GM12878 (cell line): ENCODE measurements around the gene OR10G6. TPM values are rescaled to one million over a fixed set of nuclear protein-coding genes. Genes with fewer than 3 reads are reported as not detected.

Experiments
- ATAC-seq: fragments of 200-7000 bp; cut with Tn5 transposase; 3 replicates; pipeline ENCODE4 v1.9.1; 2020; ENCODE audit warnings: mild to moderate bottlenecking, moderate library complexity
- Bru-seq: library from RNA; stranded (reverse); fragments of 400-500 nt; gene quantifications from one replicate; lab custom pipeline; 2021; lab: Mats Ljungman, UMichigan
- BruChase-seq, 2 experiments: library from RNA; stranded (reverse); fragments of 400-500 nt; gene quantifications; one replicate each; lab custom pipeline; 2021; lab: Mats Ljungman, UMichigan
- BruUV-seq: library from RNA; stranded (reverse); fragments of 400-500 nt; replicated peaks from 2 replicates; lab custom pipeline; 2021; lab: Mats Ljungman, UMichigan
- CTCF ChIA-PET: fragments of 300-600 bp; sonication (Branson Sonifier 250); formaldehyde crosslinking; extraction: SDS; loops from one replicate; lab custom pipeline; 2021; ENCODE audit warnings: inconsistent platforms; lab: Yijun Ruan, JAX
- POLR2A ChIA-PET: fragments of 350-600 bp; formaldehyde crosslinking; extraction: SDS; loops from one replicate; lab custom pipeline; 2021; ENCODE audit warnings: inconsistent platforms; lab: Charles Lee
- RAD21 ChIA-PET: fragments of 300-600 bp; sonication (Branson Sonifier 250); formaldehyde crosslinking; loops from one replicate; lab custom pipeline; 2023; ENCODE audit warnings: antibody characterized with exemption; ENCODE audit not compliant: unreplicated experiment; lab: Charles Lee
- SMC1A ChIA-PET: fragments of 300-600 bp; sonication (Branson Sonifier 250); formaldehyde crosslinking; loops from one replicate; lab custom pipeline; 2023; ENCODE audit not compliant: unreplicated experiment, uncharacterized antibody; lab: Charles Lee
- DNase-seq: peaks from one replicate; pipeline ENCODE4 v3.0.0-alpha.2; 2011; ENCODE audit warnings: low read depth, low spot score
- FAIRE-seq: peaks from 3 replicates; lab custom pipeline; 2011; peaks lifted over from hg19 to GRCh38; lab: Jason Lieb, UNC
- H2AFZ ChIP-seq: 2 replicates; pipeline ENCODE4 v1.6.0; 2011; ENCODE audit warnings: low read depth, low read length, control low read depth; ENCODE audit not compliant: control insufficient read depth
- H3K27ac ChIP-seq: 2 replicates; pipeline ENCODE4 v1.5.1; 2011; ENCODE audit warnings: control low read depth; ENCODE audit not compliant: control insufficient read depth, insufficient read depth
- H3K27me3 ChIP-seq, 2 experiments: replicated peaks in 1 of 2; 2 replicates each; pipeline versions ENCODE4 v1.6.0 to v1.6.1; 2011; ENCODE audit warnings: low read length in 1 of 2; ENCODE audit not compliant: control insufficient read depth in 2 of 2, insufficient read depth in 2 of 2
- H3K36me3 ChIP-seq, 2 experiments: 2 replicates each; pipeline ENCODE4 v1.5.1; 2011; ENCODE audit warnings: low read length in 1 of 2; ENCODE audit not compliant: control insufficient read depth in 2 of 2, insufficient read depth in 2 of 2
- H3K4me1 ChIP-seq: 2 replicates; pipeline ENCODE4 v1.6.1; 2011; ENCODE audit warnings: mild to moderate bottlenecking, low read length, moderate library complexity, mixed read lengths; ENCODE audit not compliant: control insufficient read depth, insufficient read depth
- H3K4me2 ChIP-seq: 2 replicates; pipeline ENCODE4 v1.6.0; 2011; ENCODE audit warnings: control low read depth; ENCODE audit not compliant: control insufficient read depth, insufficient read depth
- H3K4me3 ChIP-seq: fragments of 200-600 bp; sonication (generic); 2 replicates; pipeline ENCODE4 v1.5.1; 2016
- H3K79me2 ChIP-seq: 2 replicates; pipeline ENCODE4 v1.6.0; 2011; ENCODE audit warnings: low read length; ENCODE audit not compliant: control insufficient read depth, insufficient read depth
- H3K9ac ChIP-seq: 2 replicates; pipeline ENCODE4 v1.8.0; 2011; ENCODE audit warnings: low read length, control low read depth, mixed read lengths; ENCODE audit not compliant: control insufficient read depth, insufficient read depth
- H3K9me3 ChIP-seq: replicated peaks from 3 replicates; pipeline ENCODE4 v1.5.1; 2011; ENCODE audit warnings: mild to moderate bottlenecking, low read length; ENCODE audit not compliant: control insufficient read depth, insufficient read depth
- H4K20me1 ChIP-seq: 2 replicates; pipeline ENCODE4 v1.6.0; 2011; ENCODE audit not compliant: control insufficient read depth, insufficient read depth
- CBFB ChIP-seq: IDR thresholded peaks from 2 replicates; pipeline ENCODE4 v1.6.1; 2016; ENCODE audit warnings: antibody characterized with exemption, low read depth
- CBX3 ChIP-seq: fragments of 200-600 bp; sonication (generic); IDR thresholded peaks from 2 replicates; pipeline ENCODE4 v1.6.1; 2016; ENCODE audit warnings: low read depth, borderline replicate concordance
- EGR1 ChIP-seq, 2 experiments: IDR thresholded peaks; 1 replicate in 1 of 2; 2 replicates in 1 of 2; pipeline ENCODE4 v1.6.1; 2011 to 2012; ENCODE audit warnings: low read depth in 2 of 2, low read length in 2 of 2, borderline replicate concordance in 1 of 2, mild to moderate bottlenecking in 1 of 2, moderate library complexity in 1 of 2
- ESRRA ChIP-seq: IDR thresholded peaks from 2 replicates; pipeline ENCODE4 v1.6.1; 2012; ENCODE audit warnings: mild to moderate bottlenecking, low read length, improper control_type of control experiment
- ETV6 ChIP-seq, 2 experiments: fragments of 450-650 bp in 1 of 2; IDR thresholded peaks in 1 of 2; conservative IDR thresholded peaks in 1 of 2; 2 replicates each; pipeline ENCODE4 v1.6.1; 2014; ENCODE audit warnings: antibody characterized with exemption in 1 of 2, borderline replicate concordance in 1 of 2, low read depth in 1 of 2, mild to moderate bottlenecking in 1 of 2, moderate library complexity in 1 of 2
- NBN ChIP-seq: fragments of 450-650 bp; IDR thresholded peaks from 2 replicates; pipeline ENCODE4 v1.6.1; 2016
- NFIC ChIP-seq: IDR thresholded peaks from 2 replicates; pipeline ENCODE4 v1.6.1; 2012; ENCODE audit warnings: low read depth, mild to moderate bottlenecking, inconsistent platforms, low read length, moderate library complexity
- NRF1 ChIP-seq: conservative IDR thresholded peaks from 2 replicates; pipeline ENCODE4 v1.6.1; 2011; ENCODE audit warnings: mild to moderate bottlenecking, low read depth, low read length, improper control_type of control experiment
- POLR2A ChIP-seq: IDR thresholded peaks from 2 replicates; pipeline ENCODE4 v1.6.1; 2011; ENCODE audit warnings: low read depth, mild to moderate bottlenecking, low read length
- POLR2AphosphoS5 ChIP-seq: IDR thresholded peaks from 2 replicates; pipeline ENCODE4 v1.6.1; 2011; ENCODE audit warnings: mild to moderate bottlenecking, low read length, inconsistent platforms
- RFX5 ChIP-seq: IDR thresholded peaks from 2 replicates; pipeline ENCODE4 v1.6.1; 2011; ENCODE audit warnings: low read depth, low read length, improper control_type of control experiment
- SREBF1 ChIP-seq: IDR thresholded peaks from 2 replicates; pipeline ENCODE4 v1.6.1; 2012; ENCODE audit warnings: mild to moderate bottlenecking, low read length
- SUPT20H ChIP-seq: IDR thresholded peaks from 2 replicates; pipeline ENCODE4 v1.6.1; 2011; ENCODE audit warnings: low read depth, mild to moderate bottlenecking, low read length, moderate library complexity, borderline replicate concordance; ENCODE audit not compliant: control insufficient read depth
- WRNIP1 ChIP-seq: IDR thresholded peaks from 2 replicates; pipeline ENCODE4 v1.6.1; 2011; ENCODE audit warnings: low read depth, low read length, improper control_type of control experiment, borderline replicate concordance
- YY1 ChIP-seq: IDR thresholded peaks from 2 replicates; pipeline ENCODE4 v1.6.1; 2011; ENCODE audit warnings: low read depth, mild to moderate bottlenecking, low read length
- WGBS: methylation state at CpG from one replicate; pipeline ENCODE4 v1.1.6; 2016; ENCODE audit warnings: low lambda C conversion rate; ENCODE audit not compliant: insufficient replicate concordance, insufficient coverage; ENCODE audit errors: missing lambda C conversion rate; 5-methylcytosine and 5-hydroxymethylcytosine counted together
- in situ Hi-C: fragments of 300-500 bp; cut with MboI; formaldehyde crosslinking; loops from 9 replicates; pipeline ENCODE4 v1.14.3; 2018; ENCODE audit warnings: mixed read lengths
- intact Hi-C: fragments of 100-400 bp; cut with micrococcal nuclease; formaldehyde crosslinking; loops from one replicate; pipeline ENCODE4 v1.14.2; 2022; ENCODE audit not compliant: unreplicated experiment
- long read RNA-seq, 2 experiments: library from polyadenylated mRNA; unstranded; transcript quantifications; one replicate each; pipeline ENCODE4 v2.0.0, GENCODE V29; 2019 to 2020
- polyA minus RNA-seq, 3 experiments: library from RNA; depleted of rRNA, polyadenylated mRNA; stranded (reverse); fragments of >200 nt; gene quantifications; 2 replicates each; pipeline ENCODE4 v1.2.3, GENCODE V29; 2011
- polyA plus RNA-seq, 11 experiments: library from polyadenylated mRNA; depleted of rRNA in 4 of 11; unstranded in 6 of 11; stranded (reverse) in 5 of 11; fragments of >200 nt; fragmentation: Nextera tagmentation in 4 of 11; fragmentation: Illumina TruSeq in 1 of 11; extraction: Ambion mirVana in 4 of 11; extraction: Trizol in 1 of 11; gene quantifications; 1 replicate in 1 of 11; 2 replicates in 10 of 11; pipeline versions ENCODE4 v1.2.1 to v1.2.3, GENCODE V29; 2011 to 2016; ENCODE audit warnings: inconsistent platforms in 2 of 11, missing spikeins in 2 of 11, low read depth in 1 of 11
- total RNA-seq, 4 experiments: library from RNA; depleted of rRNA in 3 of 4; stranded (reverse); fragments of >200 nt in 3 of 4; fragmentation: Illumina TruSeq in 1 of 4; extraction: Trizol in 1 of 4; gene quantifications; 2 replicates each; pipeline versions ENCODE4 v1.2.1 to v1.2.3, GENCODE V29; 2013 to 2021
- TF ChIP-seq, protein P1 (sequence below): fragments of 450-650 bp; IDR thresholded peaks from 2 replicates; pipeline ENCODE4 v1.6.1; 2014; ENCODE audit warnings: mild to moderate bottlenecking

OR10G6 gene
- total RNA-seq (2013; cell fraction: nucleolus; rRNA removed), result not detected in 2 replicates
- total RNA-seq (2014; rRNA removed) (not detected in 2 replicates), total RNA-seq (2014; rRNA removed; fragmentation: Illumina TruSeq; extraction: Trizol) (not detected in 2 replicates), total RNA-seq (2021) (not detected in 2 replicates), polyA plus RNA-seq (2011; rRNA removed) (not detected in 2 replicates), polyA plus RNA-seq (2014; fragmentation: Illumina TruSeq; extraction: Trizol) (not detected in 2 replicates), polyA plus RNA-seq (2014; fragmentation: Nextera tagmentation; extraction: Ambion mirVana) (not detected), polyA plus RNA-seq (2014; rRNA removed) (not detected in 2 replicates), polyA plus RNA-seq (2016; fragmentation: Nextera tagmentation; extraction: Ambion mirVana) (not detected), polyA minus RNA-seq (2011; rRNA and poly(A)+ RNA removed) (not detected in 2 replicates), Bru-seq, nascent RNA (not detected), BruChase-seq, experiment 1, labeled RNA remaining after a 6-hour chase (not detected), BruChase-seq, experiment 2, labeled RNA remaining after a 2-hour chase (not detected)
- polyA plus RNA-seq (2011; ENCODE audit: low read depth), result not detected
- polyA plus RNA-seq (2011; cell fraction: cytosol; rRNA removed), result not detected in 2 replicates
- polyA plus RNA-seq (2011; cell fraction: nucleus; rRNA removed), result not detected in 2 replicates
- not detected in 2 replicates for polyA plus RNA-seq (2012)
- polyA minus RNA-seq (2011; cell fraction: cytosol; rRNA and poly(A)+ RNA removed), result not detected in 2 replicates
- polyA minus RNA-seq (2011; cell fraction: nucleus; rRNA and poly(A)+ RNA removed), result not detected in 2 replicates
- long read RNA-seq, experiment 1, result 0 reads
- long read RNA-seq, experiment 2, result 0 reads

GRCh38 chr11:123995119-123995518, at the start of gene OR10G6:
OR10G6 (minus strand) TSS chr11:123995161; CDS start chr11:123995161, 0 bp downstream.
- ChIA-PET POLR2A (no interaction called here), RAD21 (no interaction called here), SMC1A (interaction anchor here (0.6 kb wide), 1 partner anchor 526 kb away, joined by 5 read pairs; no protein-coding TSS in a partner anchor), CTCF (no interaction called here)
- FAIRE-seq (no peak), DNase-seq (no peak), ATAC-seq (no peak)
- Histone ChIP-seq H3K9me3 (no peaks in the 10 kb centered on the region), H3K4me2 (no peak within 1 kb of the TSS), H4K20me1 (no peaks in the 10 kb centered on the region), H3K4me1 (no peaks in the 10 kb centered on the region), H3K9ac (no peak within 1 kb of the TSS), H3K4me3 (no peak within 1 kb of the TSS), H3K27ac (no peak within 1 kb of the TSS), H3K36me3 (no peaks in the 10 kb centered on the region), H3K27me3 (no peaks in the 10 kb centered on the region; a peak in 1 of 4 replicates), H2AFZ (no peak within 1 kb of the TSS), H3K79me2 (no peaks in the 10 kb centered on the region)
- in situ Hi-C loops, result no loop called here
- 0% methylated on average over 1 of the region's 1 CpG for WGBS
- TF ChIP-seq CBX3, result no peak
- intact Hi-C loops, result no loop called here
- no TSS peak for BruUV-seq

GRCh38 chr11:124043420-124043819, 48.5 kb upstream of the OR10G6 start:
- no peak overlapping the region for H3K4me2 ChIP-seq
- H4K20me1 ChIP-seq, result no peaks in the 10 kb centered on the region
- CTCF ChIA-PET, result no interaction called here
- H3K27ac ChIP-seq, result no peak overlapping the region
- no peak overlapping the region for H3K9ac ChIP-seq
- DNase-seq (no peak), ATAC-seq (no peak), FAIRE-seq (no peak)
- H3K4me3 ChIP-seq, result no peak overlapping the region
- no TSS peak for BruUV-seq
- no peaks in the 10 kb centered on the region for H3K4me1 ChIP-seq
- H3K36me3 ChIP-seq, result no peaks in the 10 kb centered on the region
- no peaks in the 10 kb centered on the region for H3K79me2 ChIP-seq
- in situ Hi-C loops (no loop called here), intact Hi-C loops (no loop called here)
- RAD21 ChIA-PET, result no interaction called here
- SMC1A ChIA-PET, result interaction anchor here (0.8 to 1.1 kb wide), 2 partner anchors 28 to 162 kb away, joined by 3 read pairs; no protein-coding TSS in a partner anchor
- no peak overlapping the region for H2AFZ ChIP-seq
- 47% methylated on average over 4 of the region's 4 CpGs for WGBS
- POLR2A ChIA-PET, result no interaction called here
- H3K9me3 ChIP-seq, result no peaks in the 10 kb centered on the region
- no peaks in the 10 kb centered on the region for H3K27me3 ChIP-seq
- TF ChIP-seq SUPT20H (no peak), WRNIP1 (no peak), ETV6 (conservative IDR thresholded peaks at IDR 0.05 in 1 of 2, IDR thresholded peaks at IDR 0.05 in 1 of 2; ENCODE audit: borderline replicate concordance in 1 of 2, low read depth in 1 of 2) (no peak), NBN (no peak), NRF1 (no peak), NFIC (no peak), SREBF1 (no peak), RFX5 (no peak), POLR2AphosphoS5 (no peak), EGR1 (IDR thresholded peaks at IDR 0.05; ENCODE audit: borderline replicate concordance in 1 of 2, low read depth in 2 of 2, low read length in 2 of 2) (no peak), ESRRA (no peak), POLR2A (no peak), YY1 (no peak), CBFB (no peak)
- TF ChIP-seq, protein P1, sequence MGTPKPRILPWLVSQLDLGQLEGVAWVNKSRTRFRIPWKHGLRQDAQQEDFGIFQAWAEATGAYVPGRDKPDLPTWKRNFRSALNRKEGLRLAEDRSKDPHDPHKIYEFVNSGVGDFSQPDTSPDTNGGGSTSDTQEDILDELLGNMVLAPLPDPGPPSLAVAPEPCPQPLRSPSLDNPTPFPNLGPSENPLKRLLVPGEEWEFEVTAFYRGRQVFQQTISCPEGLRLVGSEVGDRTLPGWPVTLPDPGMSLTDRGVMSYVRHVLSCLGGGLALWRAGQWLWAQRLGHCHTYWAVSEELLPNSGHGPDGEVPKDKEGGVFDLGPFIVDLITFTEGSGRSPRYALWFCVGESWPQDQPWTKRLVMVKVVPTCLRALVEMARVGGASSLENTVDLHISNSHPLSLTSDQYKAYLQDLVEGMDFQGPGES, result no peak
